Activated CD4-positive, alpha-beta T cell treated with anti-CD3 and anti-CD28 coated beads, Interleukin-10, Interleukin-2, amounts not matched to agents 100 ng/mL and 50 ng/mL, durations not matched to agents 16 hours and 8 hours (primary cell): Measurements from ENCODE around the gene GSTA4.
A peak's percentile ranks its signal among the peaks of the same experiment; 100 is the strongest.
"Not testable (repeated sequence)": the region's sequence is repeated elsewhere in the genome, so short reads cannot be mapped to it uniquely, and the experiment has no call there.

Experiments
- DNase-seq: peaks from one replicate; pipeline ENCODE4 v3.0.0-alpha.2; 2020

GSTA4 gene

GRCh38 chr6:53011979-53012378, 16.9 kb upstream of the GSTA4 start:
- no peak for DNase-seq

- DNase-seq, result no peak
Observed at GRCh38 chr6:53010504-53010903, 15.4 kb upstream of the GSTA4 start.

DNA sequence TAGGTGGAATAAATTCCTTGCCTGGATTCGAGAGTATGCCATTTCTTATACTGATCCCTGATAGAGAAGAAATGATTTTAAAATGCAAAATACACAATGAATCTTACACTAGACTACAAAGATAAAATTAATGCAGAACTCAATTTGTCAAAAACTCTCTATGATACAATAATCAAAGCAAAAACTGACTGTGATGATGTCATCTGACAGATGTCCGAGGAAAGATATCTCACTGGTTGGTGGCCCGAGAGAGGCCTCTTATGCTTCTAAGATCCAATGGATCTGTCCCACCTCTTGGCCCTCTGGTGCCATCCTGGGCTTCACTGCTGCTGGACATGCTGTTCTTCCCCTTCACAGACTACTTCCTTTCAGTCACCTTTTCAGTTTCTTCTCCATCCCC, 14.4 kb upstream of the GSTA4 start:
- no peak for DNase-seq

GRCh38 chr6:53009056-53009455, 14.0 kb upstream of the GSTA4 start:
- DNase-seq, result no peak

DNA sequence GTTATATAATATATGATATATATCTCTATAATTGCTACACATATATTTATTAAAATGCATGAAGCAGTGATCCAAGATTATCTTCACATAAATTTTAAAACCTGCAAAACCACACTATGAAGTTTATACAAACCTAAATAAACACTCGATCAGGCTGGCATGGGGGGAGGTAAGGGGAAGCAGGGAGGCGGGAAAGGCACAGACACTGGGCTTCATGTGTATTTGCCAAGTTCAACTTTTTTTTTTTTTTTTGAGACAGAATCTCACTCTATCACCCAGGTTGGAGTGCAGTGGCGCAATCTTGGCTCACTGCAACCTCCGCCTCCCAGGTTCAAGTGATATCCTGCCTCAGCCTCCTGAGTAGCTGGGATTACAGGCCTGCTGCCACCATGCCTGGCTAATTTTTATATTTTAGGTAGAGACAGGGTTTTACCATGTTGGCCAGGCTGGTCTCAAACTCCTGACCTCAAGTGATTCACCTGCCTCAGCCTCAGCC, 13.2 kb upstream of the GSTA4 start:
- DNase-seq, result not testable (repeated sequence)

DNA sequence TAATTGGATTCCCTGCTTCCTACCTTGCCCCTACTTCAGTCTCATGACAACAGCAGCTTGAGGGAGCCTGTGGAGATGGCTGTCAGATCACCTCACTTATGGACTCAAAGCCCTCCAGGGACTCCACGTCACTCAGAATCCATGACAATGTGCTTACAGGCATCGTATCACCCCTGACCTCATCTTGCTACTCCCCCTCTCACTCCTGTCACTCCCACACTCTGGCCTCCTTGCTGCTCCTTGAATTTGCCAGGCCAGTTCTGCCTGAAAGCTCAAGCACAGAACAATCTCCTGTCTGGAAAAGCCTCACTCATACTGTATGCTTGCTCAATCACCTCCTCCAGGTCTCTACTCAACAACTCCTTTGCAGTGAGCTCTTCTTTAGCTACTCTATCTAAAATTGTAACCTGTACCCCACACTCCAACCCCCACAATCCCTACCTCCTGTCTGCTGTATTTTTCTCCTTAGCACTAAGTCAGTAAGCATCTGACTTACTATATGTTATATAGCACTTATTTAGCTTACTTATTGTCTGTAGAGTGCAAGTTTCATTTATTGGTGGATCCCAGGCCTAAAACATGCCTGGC, 10.7 kb upstream of the GSTA4 start:
- DNase-seq, result no peak

DNA sequence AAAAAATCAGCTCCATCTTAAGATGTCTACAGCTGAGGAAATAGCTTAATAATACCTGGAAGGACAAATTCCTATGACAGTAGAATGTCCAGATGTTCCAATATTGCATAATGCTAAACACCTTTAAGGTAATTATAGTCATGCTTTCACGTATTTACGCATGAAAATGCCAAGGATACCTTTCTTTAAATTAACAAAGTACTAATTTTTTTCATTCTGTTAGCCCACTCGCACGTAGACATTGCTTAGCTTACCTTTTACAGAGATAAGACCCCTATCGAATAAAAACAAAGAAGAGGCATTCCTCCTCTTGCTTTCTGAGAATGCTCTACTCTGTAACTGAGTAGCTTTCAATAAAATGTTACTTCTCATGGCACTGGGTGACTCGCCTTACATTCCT, 4.4 kb upstream of the GSTA4 start:
- DNase-seq, result no peak

GRCh38 chr6:52998603-52999002, 3.5 kb upstream of the GSTA4 start:
- no peak for DNase-seq

- no peak for DNase-seq
Observed at GRCh38 chr6:52995913-52996645, 995 bp upstream of the GSTA4 start.

- no peak for DNase-seq
Observed at GRCh38 chr6:52994839-52995088, 320 bp downstream of the GSTA4 start.

- no peak for DNase-seq
Observed at GRCh38 chr6:52994031-52994838, 849 bp downstream of the GSTA4 start.

DNA sequence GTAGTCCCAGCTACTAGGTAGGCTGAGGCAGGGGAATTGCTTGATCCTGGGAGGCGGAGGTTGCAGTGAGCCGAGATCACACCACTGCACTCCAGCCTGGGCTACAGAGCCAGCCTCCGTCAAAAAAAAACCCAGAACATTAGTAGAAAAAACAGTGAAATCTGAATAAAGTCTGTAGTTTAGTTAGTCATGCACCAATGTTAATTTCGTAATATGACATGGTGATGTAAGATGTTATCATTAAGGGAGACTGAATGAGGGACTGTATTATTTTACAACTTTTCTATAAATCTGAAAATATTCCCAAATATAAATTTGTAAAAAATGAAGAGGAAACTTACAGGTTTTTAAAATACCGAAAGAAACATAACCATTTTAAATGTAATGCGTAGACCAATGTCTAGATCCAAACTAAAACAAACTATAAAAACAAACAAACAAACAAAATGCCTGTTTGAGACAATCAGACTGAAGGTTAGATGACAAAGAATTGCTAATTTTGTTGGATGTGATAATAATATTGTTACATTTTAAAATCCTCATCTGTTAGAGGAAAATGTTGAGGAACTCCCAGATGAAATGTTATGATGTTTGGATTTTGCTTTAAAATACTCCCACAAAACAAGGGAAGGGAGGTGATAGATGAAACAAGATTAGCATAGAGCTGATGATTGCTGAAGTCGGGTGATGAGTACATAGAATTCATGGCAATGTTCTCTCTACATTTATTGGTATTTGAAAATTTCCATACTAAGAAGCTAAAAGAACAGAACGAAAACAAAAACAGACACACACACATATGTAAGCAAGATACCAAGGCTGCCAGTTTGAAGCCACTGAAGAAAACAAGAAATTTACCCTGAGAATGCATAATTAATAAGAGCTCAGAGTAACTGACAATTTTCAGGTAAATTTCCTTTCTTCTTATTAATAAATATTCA, 1.8 kb downstream of the GSTA4 start:
- DNase-seq, result no peak

- DNase-seq, result peak; percentile 43
Observed at GRCh38 chr6:52990342-52990741, 4.7 kb downstream of the GSTA4 start.

- no peak for DNase-seq
Observed at GRCh38 chr6:52985228-52985627, 9.9 kb downstream of the GSTA4 start.

DNA sequence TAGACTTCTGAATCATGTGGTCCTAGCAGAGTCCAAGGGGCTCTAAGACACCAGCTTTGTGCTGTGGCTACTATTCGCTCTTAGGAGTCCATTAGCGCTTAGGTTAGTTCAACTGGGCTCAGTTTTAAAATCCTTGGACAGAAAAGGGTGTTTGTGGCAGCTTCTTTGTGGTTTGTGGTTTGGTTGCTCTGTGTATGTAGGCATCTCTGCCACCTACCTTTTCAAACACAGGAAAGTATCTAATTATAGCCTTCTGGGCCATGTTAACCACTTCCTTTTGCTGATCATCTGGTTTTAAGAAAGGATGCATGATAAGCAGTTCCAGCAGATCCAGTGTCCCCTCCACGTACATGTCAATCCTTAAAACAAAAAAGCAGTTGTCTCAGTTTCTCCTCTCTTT, 10.8 kb downstream of the GSTA4 start:
- peak; percentile 89 for DNase-seq

- no peak for DNase-seq
Observed at GRCh38 chr6:52983159-52983848, 11.8 kb downstream of the GSTA4 start.

- no peak for DNase-seq
Observed at GRCh38 chr6:52982680-52983079, 12.4 kb downstream of the GSTA4 start.

DNA sequence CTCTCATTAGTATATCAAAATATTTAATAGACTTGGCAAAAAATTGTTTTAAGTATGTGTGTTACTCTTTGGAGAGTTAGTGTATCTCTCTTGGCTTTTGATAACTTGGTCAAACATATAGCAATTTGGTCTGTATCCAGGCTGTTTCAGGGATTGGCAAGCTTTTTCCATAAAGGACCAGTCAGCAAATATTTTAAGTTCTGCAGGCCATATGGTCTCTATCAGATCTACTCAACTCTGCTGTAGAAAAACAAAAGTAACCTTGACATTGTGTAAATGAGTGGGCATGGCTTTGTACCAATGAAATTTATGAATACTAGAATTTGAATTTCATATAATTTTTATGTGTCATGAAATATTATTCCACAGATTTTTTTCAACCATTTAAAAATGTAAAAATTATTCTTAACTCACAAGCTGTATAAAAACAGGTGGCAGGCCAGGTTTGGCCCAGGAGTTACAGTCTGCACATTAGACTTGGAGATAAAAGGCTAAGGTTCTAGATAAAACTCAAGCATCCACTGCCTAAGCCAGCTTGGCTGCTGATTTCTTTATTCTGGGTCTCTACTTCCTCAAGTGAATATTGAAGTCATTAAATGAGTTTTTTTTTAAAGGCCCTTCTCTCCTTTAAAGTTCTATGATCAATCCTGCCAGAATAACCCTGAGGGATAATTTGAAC, 13.7 kb downstream of the GSTA4 start:
- no peak for DNase-seq

GRCh38 chr6:52976591-52977035, 18.5 kb downstream of the GSTA4 start:
- DNase-seq, result no peak

DNA sequence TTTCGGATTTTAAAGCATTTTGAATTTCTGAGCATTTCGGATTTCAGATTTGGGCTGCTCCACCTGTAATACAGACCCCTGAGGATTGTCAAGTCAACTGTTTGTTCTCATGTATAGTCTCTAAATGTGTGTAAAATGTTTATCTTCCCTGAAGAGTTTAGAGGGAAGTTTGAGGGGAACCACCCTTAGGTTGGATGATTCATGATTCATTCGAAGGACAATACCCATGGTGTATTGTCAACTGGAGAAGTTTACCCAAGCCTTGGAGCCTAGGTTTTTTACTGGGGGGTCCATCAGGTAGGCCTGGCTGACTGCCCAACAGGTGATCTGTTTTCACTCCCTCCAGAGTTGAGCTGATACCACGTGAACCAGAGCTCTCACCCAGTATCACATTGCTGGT, 18.9 kb downstream of the GSTA4 start:
- no peak for DNase-seq

DNA sequence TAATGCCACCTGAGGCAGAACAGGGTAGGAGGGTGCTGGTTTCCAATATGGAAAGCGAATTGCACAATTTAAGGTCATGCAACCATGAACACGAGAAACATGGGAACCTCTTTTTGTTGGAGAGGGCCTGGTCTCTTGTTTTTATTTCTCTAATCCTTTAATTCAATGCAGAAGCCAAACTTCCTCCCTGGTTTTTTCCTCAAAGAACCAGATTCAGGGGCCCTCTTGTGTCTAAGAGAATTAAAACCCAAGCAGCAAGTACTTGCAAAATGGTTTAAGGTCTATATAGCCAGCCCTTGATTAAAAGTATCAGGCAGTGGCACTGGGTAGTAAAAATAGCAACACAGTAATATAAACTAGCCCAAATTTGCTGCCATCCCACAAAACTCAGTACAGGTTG, 19.5 kb downstream of the GSTA4 start:
- no peak for DNase-seq

DNA sequence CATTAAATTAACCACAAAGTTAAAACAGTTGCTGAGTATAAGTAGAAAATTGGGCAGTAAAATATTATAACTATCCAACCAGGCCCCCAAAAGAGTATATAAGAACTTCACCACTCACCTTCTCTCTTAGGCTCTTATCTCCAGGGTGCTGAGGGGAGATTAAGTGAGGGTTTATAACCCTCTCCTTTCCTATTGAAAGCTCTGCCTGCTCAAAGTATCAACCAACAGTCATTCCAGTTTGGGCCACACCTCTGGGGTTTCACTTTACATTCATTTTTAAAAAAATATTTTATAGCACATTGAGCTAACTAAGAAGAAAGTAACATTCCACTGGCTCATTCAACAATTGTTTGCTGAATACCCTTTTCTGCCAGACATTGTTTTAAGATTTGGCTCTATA, 22.1 kb downstream of the GSTA4 start:
- no peak for DNase-seq
